C4-2B (cell line): ENCODE results near the gene CTU2.

ENCODE experiments used
- ZFX ChIP-seq: fragments of 450-650 bp; IDR thresholded peaks from 2 replicates; pipeline ENCODE4 v1.6.1; 2017
- TF ChIP-seq, protein P1 (sequence below): fragments of 450-650 bp; conservative IDR thresholded peaks from 2 replicates; pipeline ENCODE4 v1.5.1; 2017; ENCODE audit warnings: mild to moderate bottlenecking

DNA sequence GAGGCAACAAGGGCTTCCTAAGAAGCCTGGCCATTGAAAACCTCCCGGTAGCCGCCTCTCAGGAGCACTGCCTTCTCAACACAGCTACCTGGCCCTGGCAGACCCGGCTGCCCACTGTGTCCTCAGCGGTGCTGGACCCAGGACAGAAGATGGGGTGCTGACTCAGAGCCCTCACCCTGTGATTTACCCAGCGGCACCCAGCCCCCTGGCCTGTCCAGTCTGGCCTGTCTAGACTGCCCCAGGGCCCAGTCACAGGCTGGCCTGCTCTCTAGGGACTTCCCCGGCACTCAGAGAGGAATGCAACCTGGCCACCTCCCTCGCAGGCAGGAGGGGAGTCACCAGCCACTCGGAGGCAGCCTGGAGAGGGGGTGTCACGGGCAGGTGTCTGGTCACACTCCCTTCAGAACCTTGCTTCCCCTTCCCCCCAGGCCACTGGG lies 58.6 kb downstream of the CTU2 start:
- TF ChIP-seq, protein P1, sequence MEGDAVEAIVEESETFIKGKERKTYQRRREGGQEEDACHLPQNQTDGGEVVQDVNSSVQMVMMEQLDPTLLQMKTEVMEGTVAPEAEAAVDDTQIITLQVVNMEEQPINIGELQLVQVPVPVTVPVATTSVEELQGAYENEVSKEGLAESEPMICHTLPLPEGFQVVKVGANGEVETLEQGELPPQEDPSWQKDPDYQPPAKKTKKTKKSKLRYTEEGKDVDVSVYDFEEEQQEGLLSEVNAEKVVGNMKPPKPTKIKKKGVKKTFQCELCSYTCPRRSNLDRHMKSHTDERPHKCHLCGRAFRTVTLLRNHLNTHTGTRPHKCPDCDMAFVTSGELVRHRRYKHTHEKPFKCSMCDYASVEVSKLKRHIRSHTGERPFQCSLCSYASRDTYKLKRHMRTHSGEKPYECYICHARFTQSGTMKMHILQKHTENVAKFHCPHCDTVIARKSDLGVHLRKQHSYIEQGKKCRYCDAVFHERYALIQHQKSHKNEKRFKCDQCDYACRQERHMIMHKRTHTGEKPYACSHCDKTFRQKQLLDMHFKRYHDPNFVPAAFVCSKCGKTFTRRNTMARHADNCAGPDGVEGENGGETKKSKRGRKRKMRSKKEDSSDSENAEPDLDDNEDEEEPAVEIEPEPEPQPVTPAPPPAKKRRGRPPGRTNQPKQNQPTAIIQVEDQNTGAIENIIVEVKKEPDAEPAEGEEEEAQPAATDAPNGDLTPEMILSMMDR = no peak
- no peak for TF ChIP-seq ZFX
